Natural killer cell (primary cell): ENCODE data around the gene KDM7A. TPM values are rescaled to one million over a fixed set of nuclear protein-coding genes. Genes with fewer than 3 reads are reported as not detected.

ENCODE experiments used
- ATAC-seq, 3 donors: fragments of 150-1000 bp in 2 of 3; fragments of 200-7000 bp in 1 of 3; cut with Tn5 transposase; 1 replicate in 1 of 3; 2 replicates in 2 of 3; pipeline ENCODE4 v1.10.0; 2021; ENCODE audit warnings: mild to moderate bottlenecking in 2 of 3, moderate library complexity in 2 of 3
- DNase-seq, 2 donors: peaks; one replicate each; pipeline versions ENCODE4 v3.0.0 to v3.0.0-alpha.2; 2013 to 2021; ENCODE audit warnings: mixed read lengths in 1 of 2
- H3K27ac ChIP-seq: one replicate; pipeline ENCODE4 v1.5.1; 2013; ENCODE audit warnings: mild to moderate bottlenecking, low read length
- H3K27me3 ChIP-seq: one replicate; pipeline ENCODE4 v1.6.1; 2013; ENCODE audit warnings: low read length; ENCODE audit not compliant: control insufficient read depth, insufficient read depth
- H3K36me3 ChIP-seq: one replicate; pipeline ENCODE4 v1.6.1; 2013; ENCODE audit warnings: low read length; ENCODE audit not compliant: control insufficient read depth, insufficient read depth
- H3K4me1 ChIP-seq: one replicate; pipeline ENCODE4 v1.6.1; 2013; ENCODE audit warnings: low read length; ENCODE audit not compliant: control insufficient read depth, insufficient read depth
- H3K4me3 ChIP-seq: one replicate; pipeline ENCODE4 v1.5.1; 2013; ENCODE audit warnings: low read length
- H3K9me3 ChIP-seq: one replicate; pipeline ENCODE4 v1.6.1; 2013; ENCODE audit warnings: low read length; ENCODE audit not compliant: control insufficient read depth, insufficient read depth
- H3K27ac Mint-ChIP-seq, 2 donors: one replicate each; pipeline ENCODE4 v1.8.0; 2022; ENCODE audit warnings: mild to moderate bottlenecking in 2 of 2, mixed read lengths in 2 of 2, moderate library complexity in 1 of 2
- H3K27me3 Mint-ChIP-seq, 2 donors: one replicate each; pipeline ENCODE4 v1.8.0; 2022; ENCODE audit warnings: low read depth in 2 of 2, mixed read lengths in 2 of 2
- H3K36me3 Mint-ChIP-seq: one replicate; pipeline ENCODE4 v1.8.0; 2022; ENCODE audit warnings: mixed read lengths
- H3K4me1 Mint-ChIP-seq, 2 donors: one replicate each; pipeline ENCODE4 v1.8.0; 2022; ENCODE audit warnings: mixed read lengths in 2 of 2
- H3K4me3 Mint-ChIP-seq: one replicate; pipeline ENCODE4 v1.8.0; 2022; ENCODE audit warnings: mild to moderate bottlenecking, moderate library complexity, mixed read lengths
- H3K9me3 Mint-ChIP-seq, 2 donors: one replicate each; pipeline ENCODE4 v1.8.0; 2022; ENCODE audit warnings: mixed read lengths in 2 of 2
- WGBS: methylation state at CpG from one replicate; pipeline ENCODE4 v1.1.7; 2013; ENCODE audit warnings: missing lambda C conversion rate; ENCODE audit not compliant: insufficient coverage; 5-methylcytosine and 5-hydroxymethylcytosine counted together
- intact Hi-C: fragments of 100-400 bp; cut with micrococcal nuclease; formaldehyde crosslinking; loops from one replicate; pipeline ENCODE4 v1.14.2; 2022
- total RNA-seq, 4 donors: library from RNA; stranded (reverse); fragments of 120-200 nt in 1 of 4; gene quantifications; one replicate each; pipeline versions ENCODE4 v1.2.3 to v1.2.4, GENCODE V29; 2013 to 2022
- TF ChIP-seq, protein P1 (sequence below): fragments of 200-600 bp; IDR thresholded peaks from one replicate; pipeline ENCODE4 v1.8.0; 2022; ENCODE audit warnings: antibody characterized with exemption

The KDM7A gene
- total RNA-seq, 3 donors from 2014 or later (not counting 1 experiment from before 2014, with no cell fraction given) = 25.2 to 38.1 (median 36.1) TPM

- H3K4me3 ChIP-seq = peak within 1 kb of the TSS; percentile 79
- WGBS = under 1% methylated on average over 106 of the region's 106 CpGs
- TF ChIP-seq, protein P1, sequence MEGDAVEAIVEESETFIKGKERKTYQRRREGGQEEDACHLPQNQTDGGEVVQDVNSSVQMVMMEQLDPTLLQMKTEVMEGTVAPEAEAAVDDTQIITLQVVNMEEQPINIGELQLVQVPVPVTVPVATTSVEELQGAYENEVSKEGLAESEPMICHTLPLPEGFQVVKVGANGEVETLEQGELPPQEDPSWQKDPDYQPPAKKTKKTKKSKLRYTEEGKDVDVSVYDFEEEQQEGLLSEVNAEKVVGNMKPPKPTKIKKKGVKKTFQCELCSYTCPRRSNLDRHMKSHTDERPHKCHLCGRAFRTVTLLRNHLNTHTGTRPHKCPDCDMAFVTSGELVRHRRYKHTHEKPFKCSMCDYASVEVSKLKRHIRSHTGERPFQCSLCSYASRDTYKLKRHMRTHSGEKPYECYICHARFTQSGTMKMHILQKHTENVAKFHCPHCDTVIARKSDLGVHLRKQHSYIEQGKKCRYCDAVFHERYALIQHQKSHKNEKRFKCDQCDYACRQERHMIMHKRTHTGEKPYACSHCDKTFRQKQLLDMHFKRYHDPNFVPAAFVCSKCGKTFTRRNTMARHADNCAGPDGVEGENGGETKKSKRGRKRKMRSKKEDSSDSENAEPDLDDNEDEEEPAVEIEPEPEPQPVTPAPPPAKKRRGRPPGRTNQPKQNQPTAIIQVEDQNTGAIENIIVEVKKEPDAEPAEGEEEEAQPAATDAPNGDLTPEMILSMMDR = no peak
- ATAC-seq (peak; percentile 85 to 95 (median 88)), DNase-seq (peak; percentile 90 to 94)
- H3K27me3 ChIP-seq = no peaks in the 10 kb centered on the region
- H3K36me3 Mint-ChIP-seq = peaks cover 17% of the 10 kb centered on the region
- peaks cover 2% of the 10 kb centered on the region for H3K9me3 ChIP-seq
- H3K9me3 Mint-ChIP-seq = peaks cover 8 to 13% of the 10 kb centered on the region in 2 donors
- H3K27ac Mint-ChIP-seq = peak within 1 kb of the TSS; percentile 80 to 86
- peaks cover 32 to 43% of the 10 kb centered on the region in 2 donors for H3K4me1 Mint-ChIP-seq
- H3K4me3 Mint-ChIP-seq = peak within 1 kb of the TSS; percentile 86
- no peaks in the 10 kb centered on the region for H3K27me3 Mint-ChIP-seq
- H3K4me1 ChIP-seq = peaks cover 36% of the 10 kb centered on the region
- no peaks in the 10 kb centered on the region for H3K36me3 ChIP-seq
- intact Hi-C loops = loop anchor here (1.0 to 2.0 kb wide), 2 partner anchors 113 to 416 kb away; no protein-coding TSS in a partner anchor
- H3K27ac ChIP-seq = peak within 1 kb of the TSS; percentile 95
Observed at GRCh38 chr7:140062528-140063299, 114.1 kb downstream of the KDM7A start, which contains the start of gene PARP12. Gene PARP12 (minus strand): TSS chr7:140062951. CDS start chr7:140062847, 104 bp downstream.

DNA sequence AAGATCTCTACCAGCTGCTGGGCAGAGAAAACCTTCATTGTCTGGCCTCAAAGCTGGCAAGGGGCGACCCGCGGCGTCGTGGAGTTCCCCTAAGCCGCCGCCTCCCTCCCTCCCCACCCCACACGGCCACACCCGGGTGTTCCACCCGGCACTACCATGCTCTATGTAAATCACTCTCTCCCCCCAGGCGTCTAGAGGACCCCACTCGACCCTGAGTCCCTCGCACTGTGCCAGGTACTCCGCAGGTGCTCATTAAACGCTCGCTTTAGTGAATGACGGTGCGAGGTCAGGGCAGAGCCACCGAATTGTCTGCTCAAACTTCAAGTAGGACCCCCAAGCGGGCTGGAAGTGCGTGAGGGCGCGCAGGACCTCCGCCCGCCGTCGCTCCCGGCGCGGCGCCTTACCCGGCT, 114.7 kb downstream of the KDM7A start:
- ATAC-seq = peak; percentile 37 to 61 (median 44)
- peak overlapping the region; percentile 78 to 80 for H3K27ac Mint-ChIP-seq
- peaks cover 12% of the 10 kb centered on the region for H3K36me3 Mint-ChIP-seq
- peak overlapping the region; percentile 86 for H3K4me3 Mint-ChIP-seq
- peaks cover 32 to 47% of the 10 kb centered on the region in 2 donors for H3K4me1 Mint-ChIP-seq
- TF ChIP-seq, protein P1 = no peak
- H3K27me3 Mint-ChIP-seq = no peaks in the 10 kb centered on the region
- DNase-seq = peak; percentile 32 to 81
- Histone ChIP-seq H3K9me3 (no peaks in the 10 kb centered on the region), H3K4me3 (peak overlapping the region; percentile 58), H3K27ac (peak overlapping the region; percentile 74), H3K4me1 (peaks cover 36% of the 10 kb centered on the region), H3K36me3 (peaks cover 4% of the 10 kb centered on the region), H3K27me3 (no peaks in the 10 kb centered on the region)
- intact Hi-C loops = loop anchor here (2.0 kb wide), 1 partner anchor 415 kb away; no protein-coding TSS in a partner anchor
- WGBS = 1% methylated on average over 32 of the region's 32 CpGs
- H3K9me3 Mint-ChIP-seq = peaks cover 5 to 13% of the 10 kb centered on the region in 2 donors

GRCh38 chr7:140061607-140061930, 115.2 kb downstream of the KDM7A start:
- H3K36me3 Mint-ChIP-seq = peaks cover 6% of the 10 kb centered on the region
- Histone ChIP-seq H3K4me3 (peak overlapping the region; percentile 58), H3K36me3 (peaks cover 10% of the 10 kb centered on the region), H3K9me3 (no peaks in the 10 kb centered on the region), H3K4me1 (peaks cover 36% of the 10 kb centered on the region), H3K27me3 (no peaks in the 10 kb centered on the region), H3K27ac (peak overlapping the region; percentile 74)
- H3K9me3 Mint-ChIP-seq = peaks cover under 1 to 8% of the 10 kb centered on the region in 2 donors
- no peaks in the 10 kb centered on the region for H3K27me3 Mint-ChIP-seq
- TF ChIP-seq, protein P1 = no peak
- H3K4me1 Mint-ChIP-seq = peaks cover 32 to 51% of the 10 kb centered on the region in 2 donors
- intact Hi-C loops = no loop called here
- ATAC-seq (no peak), DNase-seq (no peak)
- peak overlapping the region; percentile 86 for H3K4me3 Mint-ChIP-seq
- peak overlapping the region; percentile 78 to 80 for H3K27ac Mint-ChIP-seq
- WGBS = 90% methylated on average over 2 of the region's 2 CpGs
